Esophagus squamous epithelium (tissue), 4 donors: Measurements from ENCODE around the gene CCNL2.
A peak's percentile ranks its signal among the peaks of the same experiment; 100 is the strongest.

ENCODE experiments used
- CTCF ChIP-seq, 6 experiments: fragments of 450-650 bp in 4 of 6; fragments of 200-600 bp in 2 of 6; sonication (generic) in 2 of 6; IDR thresholded peaks; one replicate each; pipeline ENCODE4 v1.5.1; 2016 to 2019; ENCODE audit warnings: antibody characterized with exemption in 6 of 6, mild to moderate bottlenecking in 4 of 6, moderate library complexity in 4 of 6
- POLR2A ChIP-seq, 4 donors: fragments of 450-650 bp; IDR thresholded peaks; one replicate each; pipeline ENCODE4 v1.6.1; 2017; ENCODE audit warnings: antibody characterized with exemption in 4 of 4, mild to moderate bottlenecking in 4 of 4, moderate library complexity in 3 of 4

- TF ChIP-seq CTCF (IDR thresholded peaks at IDR 0.05) (peak in 4 of 6 experiments; percentile 33 to 57 (median 39)), POLR2A (IDR thresholded peaks at IDR 0.05) (peak in 3 of 4 donors; percentile 14 to 41 (median 31))
Observed at GRCh38 chr1:1374929-1375662, 24.0 kb downstream of the CCNL2 start, which contains the start of gene AURKAIP1.
